GM18951 (cell line): ENCODE results near the gene ATL3.
"Not testable (repeated sequence)": the region's sequence is repeated elsewhere in the genome, so short reads cannot be mapped to it uniquely, and the experiment has no call there.

ENCODE experiments used
- POLR2A ChIP-seq: IDR thresholded peaks from 4 replicates; pipeline ENCODE4 v1.6.1; 2011; ENCODE audit warnings: mild to moderate bottlenecking; ENCODE audit not compliant: insufficient read length, insufficient read depth; ENCODE audit errors: extremely low read depth
- in situ Hi-C: fragments of 300-500 bp; cut with MboI; formaldehyde crosslinking; loops from one replicate; pipeline ENCODE4 v1.12.0; 2022; ENCODE audit warnings: low sequenced_read_pairs, mixed read lengths, inconsistent platforms; ENCODE audit not compliant: unreplicated experiment

The ATL3 gene

GRCh38 chr11:63599211-63600122 is 71.7 kb downstream of the ATL3 start:
- in situ Hi-C loops: no loop called here
- no peak for TF ChIP-seq POLR2A

GRCh38 chr11:63598556-63598955 is 72.6 kb downstream of the ATL3 start:
- in situ Hi-C loops: no loop called here
- no peak for TF ChIP-seq POLR2A

GRCh38 chr11:63595296-63595695 is 75.9 kb downstream of the ATL3 start:
- no peak for TF ChIP-seq POLR2A
- in situ Hi-C loops: no loop called here

- in situ Hi-C loops: no loop called here
- no peak for TF ChIP-seq POLR2A
Observed at GRCh38 chr11:63592975-63593395, 78.2 kb downstream of the ATL3 start.

GRCh38 chr11:63590024-63590788 is 81.0 kb downstream of the ATL3 start:
- no peak for TF ChIP-seq POLR2A
- in situ Hi-C loops: no loop called here

GRCh38 chr11:63589000-63589399 is 82.2 kb downstream of the ATL3 start:
- in situ Hi-C loops: no loop called here
- TF ChIP-seq POLR2A: no peak

GRCh38 chr11:63586451-63587166 is 84.6 kb downstream of the ATL3 start:
- TF ChIP-seq POLR2A: no peak
- in situ Hi-C loops: no loop called here

- in situ Hi-C loops: no loop called here
- TF ChIP-seq POLR2A: no peak
Observed at GRCh38 chr11:63583357-63583677, 87.9 kb downstream of the ATL3 start.

GRCh38 chr11:63581224-63581623 is 90.0 kb downstream of the ATL3 start:
- in situ Hi-C loops: not testable (repeated sequence)

- in situ Hi-C loops: not testable (repeated sequence)
Observed at GRCh38 chr11:63578882-63579281, 92.3 kb downstream of the ATL3 start.

- TF ChIP-seq POLR2A: no peak
- in situ Hi-C loops: no loop called here
Observed at GRCh38 chr11:63574856-63575602, 96.1 kb downstream of the ATL3 start.
